A549 (cell line): ENCODE results near the gene LMAN2L. TPM values are rescaled to one million over a fixed set of nuclear protein-coding genes. Genes with fewer than 3 reads are reported as not detected.

Source experiments
- ATAC-seq, 2 experiments: fragments of 200-7000 bp in 1 of 2; fragments of >200 bp in 1 of 2; cut with Nextera tagmentation in 1 of 2; cut with Tn5 transposase in 1 of 2; 3 replicates each; pipeline versions ENCODE4 v1.8.0 to v1.9.1; 2018 to 2020; ENCODE audit warnings: mild to moderate bottlenecking in 1 of 2, moderate library complexity in 1 of 2
- CTCF ChIA-PET: fragments of 300-600 bp; sonication (Branson Sonifier 250); formaldehyde crosslinking; extraction: SDS; loops from one replicate; lab custom pipeline; 2021; ENCODE audit warnings: antibody characterized with exemption, inconsistent platforms; lab: Yijun Ruan, JAX
- POLR2A ChIA-PET: fragments of 350-600 bp; formaldehyde crosslinking; extraction: SDS; loops from one replicate; lab custom pipeline; 2021; ENCODE audit warnings: antibody characterized with exemption, inconsistent platforms; lab: Yijun Ruan, JAX
- DNase-seq, 2 experiments: peaks; one replicate each; pipeline versions ENCODE4 v3.0.0 to v3.0.0-alpha.2; 2011 to 2016; ENCODE audit warnings: low read depth in 1 of 2, low spot score in 1 of 2
- FAIRE-seq: peaks from 2 replicates; lab custom pipeline; 2011; peaks lifted over from hg19 to GRCh38; lab: Jason Lieb, UNC
- H3K27ac ChIP-seq, 2 experiments: fragments of >200 bp; sonication (Bioruptor Twin); formaldehyde crosslinking; 3 replicates each; pipeline ENCODE4 v1.5.1; 2016 to 2017
- H3K4me1 ChIP-seq: fragments of >200 bp; sonication (Bioruptor Twin); formaldehyde crosslinking; 3 replicates; pipeline ENCODE4 v1.6.1; 2016
- H3K4me2 ChIP-seq: fragments of >200 bp; sonication (Bioruptor Twin); formaldehyde crosslinking; 3 replicates; pipeline ENCODE4 v1.6.1; 2016
- H3K4me3 ChIP-seq: fragments of >200 bp; sonication (Bioruptor Twin); formaldehyde crosslinking; 3 replicates; pipeline ENCODE4 v1.5.1; 2016
- H3K9me3 ChIP-seq: fragments of >200 bp; sonication (Bioruptor Twin); formaldehyde crosslinking; 3 replicates; pipeline ENCODE4 v1.6.1; 2016
- ATOH8 ChIP-seq: fragments of 250-450 bp; sonication (Bioruptor Pico); IDR thresholded peaks from 2 replicates; pipeline ENCODE4 v1.5.0; 2020; ENCODE audit warnings: low read depth, mild to moderate bottlenecking, moderate library complexity
- CBX8 ChIP-seq: fragments of 200-600 bp; sonication (generic); IDR thresholded peaks from 2 replicates; pipeline ENCODE4 v1.6.1; 2016
- EHF ChIP-seq: fragments of 250-450 bp; sonication (Bioruptor Pico); IDR thresholded peaks from 2 replicates; pipeline ENCODE4 v1.5.0; 2020; ENCODE audit warnings: mild to moderate bottlenecking
- EHMT2 ChIP-seq: fragments of 200-600 bp; sonication (generic); IDR thresholded peaks from 2 replicates; pipeline ENCODE4 v1.6.1; 2016; ENCODE audit warnings: antibody characterized with exemption, low read depth, mild to moderate bottlenecking, moderate library complexity
- EP300 ChIP-seq, 2 experiments: fragments of >200 bp; sonication (Bioruptor Twin); formaldehyde crosslinking; IDR thresholded peaks; 2 replicates in 1 of 2; 3 replicates in 1 of 2; pipeline ENCODE4 v1.6.1; 2016 to 2017
- FOXS1 ChIP-seq: fragments of 250-450 bp; sonication (Bioruptor Pico); IDR thresholded peaks from 2 replicates; pipeline ENCODE4 v1.5.0; 2020; ENCODE audit warnings: mild to moderate bottlenecking, moderate library complexity
- GATA3 ChIP-seq: IDR thresholded peaks from 2 replicates; pipeline ENCODE4 v1.6.1; 2012; ENCODE audit warnings: borderline replicate concordance
- HES2 ChIP-seq: fragments of >200 bp; sonication (Bioruptor Twin); formaldehyde crosslinking; IDR thresholded peaks from 2 replicates; pipeline ENCODE4 v1.6.1; 2016
- HEYL ChIP-seq: fragments of 250-450 bp; sonication (Bioruptor Pico); IDR thresholded peaks from 2 replicates; pipeline ENCODE4 v1.8.0; 2021; ENCODE audit warnings: mild to moderate bottlenecking, moderate library complexity
- HOXB13 ChIP-seq: fragments of 250-450 bp; sonication (Bioruptor Pico); IDR thresholded peaks from 2 replicates; pipeline ENCODE4 v1.5.0; 2020; ENCODE audit warnings: low read depth, mild to moderate bottlenecking, moderate library complexity
- HOXB5 ChIP-seq: fragments of 250-450 bp; sonication (Bioruptor Pico); IDR thresholded peaks from 2 replicates; pipeline ENCODE4 v1.5.0; 2020; ENCODE audit warnings: mild to moderate bottlenecking, moderate library complexity
- JUNB ChIP-seq: fragments of >200 bp; sonication (Bioruptor Twin); formaldehyde crosslinking; IDR thresholded peaks from 2 replicates; pipeline ENCODE4 v1.6.1; 2016
- NPAS2 ChIP-seq: fragments of 250-450 bp; sonication (Bioruptor Pico); IDR thresholded peaks from 2 replicates; pipeline ENCODE4 v1.8.0; 2022; ENCODE audit warnings: mild to moderate bottlenecking, moderate library complexity, borderline replicate concordance
- NR3C1 ChIP-seq: fragments of >200 bp; sonication (Bioruptor Twin); formaldehyde crosslinking; IDR thresholded peaks from 3 replicates; pipeline ENCODE4 v1.6.1; 2017
- PHF8 ChIP-seq: fragments of 200-600 bp; sonication (generic); IDR thresholded peaks from 2 replicates; pipeline ENCODE4 v1.6.1; 2016; ENCODE audit warnings: low read depth, mild to moderate bottlenecking, antibody characterized with exemption, moderate library complexity, borderline replicate concordance
- POLR2A ChIP-seq: IDR thresholded peaks from 2 replicates; pipeline ENCODE4 v1.6.1; 2012; ENCODE audit warnings: mild to moderate bottlenecking, low read length
- RAD21 ChIP-seq, 2 experiments: fragments of >200 bp in 1 of 2; sonication (Bioruptor Twin) in 1 of 2; formaldehyde crosslinking in 1 of 2; IDR thresholded peaks in 1 of 2; conservative IDR thresholded peaks in 1 of 2; 2 replicates in 1 of 2; 3 replicates in 1 of 2; pipeline ENCODE4 v1.6.1; 2012 to 2018; ENCODE audit warnings: inconsistent platforms in 1 of 2
- RARB ChIP-seq: fragments of 250-450 bp; sonication (Bioruptor Pico); IDR thresholded peaks from 2 replicates; pipeline ENCODE4 v1.8.0; 2021; ENCODE audit warnings: mild to moderate bottlenecking, moderate library complexity
- RNF2 ChIP-seq: fragments of 200-600 bp; sonication (generic); IDR thresholded peaks from 2 replicates; pipeline ENCODE4 v1.6.1; 2016; ENCODE audit warnings: low read depth, mild to moderate bottlenecking, antibody characterized with exemption, moderate library complexity, borderline replicate concordance
- WGBS: methylation state at CpG from one replicate; pipeline ENCODE4 v1.1.6; 2017; ENCODE audit errors: missing lambda C conversion rate; 5-methylcytosine and 5-hydroxymethylcytosine counted together
- polyA plus RNA-seq, 4 experiments: library from polyadenylated mRNA; depleted of rRNA in 3 of 4; stranded (reverse); fragments of >200 nt; fragmentation: RNase III in 1 of 4; extraction: RNeasy Plus Mini Kit Qiagen cat#74134 plus additional on column Dnase treatment in 1 of 4; gene quantifications; 2 replicates in 3 of 4; 3 replicates in 1 of 4; pipeline ENCODE4 v1.2.3, GENCODE V29; 2011 to 2017
- TF ChIP-seq, protein P1 (sequence below): IDR thresholded peaks from 2 replicates; pipeline ENCODE4 v1.6.1; 2012
- TF ChIP-seq, protein P2 (sequence below): fragments of >200 bp; sonication (Bioruptor Twin); formaldehyde crosslinking; IDR thresholded peaks from 3 replicates; pipeline ENCODE4 v1.5.1; 2016
- TF ChIP-seq, protein P3 (sequence below): IDR thresholded peaks from 2 replicates; pipeline ENCODE4 v1.6.1; 2012; ENCODE audit warnings: low read depth, borderline replicate concordance

The LMAN2L gene
- polyA plus RNA-seq, 2 of the 4 experiments (the other 2 are of a cell fraction): 24.3 to 28.0 TPM

- FAIRE-seq (no peak), DNase-seq (peak in 1 of 2 experiments; percentile 57)
These were observed 23.8 kb upstream of the LMAN2L start for GRCh38 chr2:96763511-96764252.

DNA sequence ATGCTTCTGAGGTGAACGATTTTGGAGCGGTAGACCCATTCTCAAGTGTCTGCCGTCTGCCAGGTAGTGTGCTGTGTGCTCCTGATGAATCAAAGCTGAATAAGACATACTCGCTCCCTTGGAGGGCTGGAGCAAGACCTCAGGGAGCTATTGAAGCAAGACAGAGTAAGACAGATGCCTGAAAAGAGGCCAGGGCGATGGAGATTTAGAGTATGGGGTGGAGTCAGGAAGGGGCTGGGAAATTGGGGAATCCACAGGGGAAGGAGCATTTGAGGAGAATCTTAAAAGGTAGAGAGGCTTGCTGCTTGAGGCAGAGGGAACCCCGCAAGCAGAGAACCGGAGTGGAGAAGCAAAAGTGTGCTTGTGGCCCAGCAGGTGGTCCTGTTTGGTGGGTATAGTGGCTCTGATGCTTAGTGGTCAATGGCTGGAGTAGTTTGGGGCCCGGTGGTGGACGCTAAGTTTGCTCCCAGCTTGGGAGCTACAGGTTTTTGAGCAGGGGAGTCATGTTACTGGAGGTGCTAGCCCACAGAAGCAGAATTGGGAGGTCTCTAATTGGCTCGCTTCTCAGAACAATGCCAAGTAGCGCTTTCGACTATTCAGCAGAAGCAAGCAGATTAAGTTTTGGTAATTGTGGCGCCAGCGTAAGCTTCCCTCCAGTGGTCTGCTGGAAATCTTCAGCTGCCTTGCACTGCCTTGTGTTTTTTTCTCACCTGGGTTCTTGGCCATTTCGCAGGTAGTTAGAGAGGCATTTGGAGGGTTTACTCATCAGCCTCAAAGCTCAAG, 22.9 kb upstream of the LMAN2L start:
- no peak for ATAC-seq
- ChIA-PET CTCF (interaction anchor here (0.5 to 13.2 kb wide), 21 partner anchors 11 to 246 kb away, joined by 3 to 186 read pairs (median 6); partner anchors contain the start of genes CNNM3 and KANSL3), POLR2A (interaction anchor here (1.7 kb wide), 1 partner anchor 125 kb away, joined by 4 read pairs; the partner anchor contains the start of gene KANSL3)
- no peak for DNase-seq
- Histone ChIP-seq H3K27ac (peak overlapping the region; percentile 29 to 36; a peak in 1 of 6 replicates), H3K9me3 (no peaks in the 10 kb centered on the region), H3K4me1 (peaks cover 38% of the 10 kb centered on the region), H3K4me2 (peak overlapping the region; percentile 75), H3K4me3 (peak overlapping the region; percentile 18; the same call in 2 of the 3 replicates)
- 81% methylated on average over 15 of the region's 15 CpGs for WGBS
- TF ChIP-seq NPAS2 (no peak), EHMT2 (no peak), HOXB13 (CRISPR knock-in tag) (no peak), POLR2A (no peak), FOXS1 (no peak), EP300 (IDR thresholded peaks at IDR 0.05) (no peak), HES2 (no peak), RARB (CRISPR knock-in tag) (no peak), EHF (CRISPR knock-in tag) (no peak), GATA3 (no peak), RNF2 (no peak), ATOH8 (CRISPR knock-in tag) (no peak), RAD21 (conservative IDR thresholded peaks at IDR 0.05 in 1 of 2, IDR thresholded peaks at IDR 0.05 in 1 of 2) (no peak), JUNB (no peak), CBX8 (no peak), NR3C1 (no peak), HEYL (CRISPR knock-in tag) (no peak), PHF8 (no peak)
- TF ChIP-seq, protein P1, sequence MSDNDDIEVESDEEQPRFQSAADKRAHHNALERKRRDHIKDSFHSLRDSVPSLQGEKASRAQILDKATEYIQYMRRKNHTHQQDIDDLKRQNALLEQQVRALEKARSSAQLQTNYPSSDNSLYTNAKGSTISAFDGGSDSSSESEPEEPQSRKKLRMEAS: no peak
- TF ChIP-seq, protein P2, sequence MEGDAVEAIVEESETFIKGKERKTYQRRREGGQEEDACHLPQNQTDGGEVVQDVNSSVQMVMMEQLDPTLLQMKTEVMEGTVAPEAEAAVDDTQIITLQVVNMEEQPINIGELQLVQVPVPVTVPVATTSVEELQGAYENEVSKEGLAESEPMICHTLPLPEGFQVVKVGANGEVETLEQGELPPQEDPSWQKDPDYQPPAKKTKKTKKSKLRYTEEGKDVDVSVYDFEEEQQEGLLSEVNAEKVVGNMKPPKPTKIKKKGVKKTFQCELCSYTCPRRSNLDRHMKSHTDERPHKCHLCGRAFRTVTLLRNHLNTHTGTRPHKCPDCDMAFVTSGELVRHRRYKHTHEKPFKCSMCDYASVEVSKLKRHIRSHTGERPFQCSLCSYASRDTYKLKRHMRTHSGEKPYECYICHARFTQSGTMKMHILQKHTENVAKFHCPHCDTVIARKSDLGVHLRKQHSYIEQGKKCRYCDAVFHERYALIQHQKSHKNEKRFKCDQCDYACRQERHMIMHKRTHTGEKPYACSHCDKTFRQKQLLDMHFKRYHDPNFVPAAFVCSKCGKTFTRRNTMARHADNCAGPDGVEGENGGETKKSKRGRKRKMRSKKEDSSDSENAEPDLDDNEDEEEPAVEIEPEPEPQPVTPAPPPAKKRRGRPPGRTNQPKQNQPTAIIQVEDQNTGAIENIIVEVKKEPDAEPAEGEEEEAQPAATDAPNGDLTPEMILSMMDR: no peak
- no peak for FAIRE-seq

More at GRCh38 chr2:96763511-96764252, 23.8 kb upstream of the LMAN2L start:
- WGBS: 73% methylated on average over 5 of the region's 7 CpGs
- Histone ChIP-seq H3K4me2 (peak overlapping the region; percentile 75), H3K9me3 (no peaks in the 10 kb centered on the region), H3K27ac (peak overlapping the region; percentile 29 to 63; a peak in 5 of 6 replicates), H3K4me3 (peak overlapping the region; percentile 18; the same call in 1 of the 3 replicates)
- POLR2A ChIA-PET: interaction anchor here (1.7 kb wide), 1 partner anchor 126 kb away, joined by 4 read pairs; the partner anchor contains the start of gene KANSL3
- peak in 1 of 2 experiments; percentile 49; a peak in 3 of 6 replicates for ATAC-seq
- TF ChIP-seq EHF (CRISPR knock-in tag) (no peak), HOXB5 (CRISPR knock-in tag) (no peak), RAD21 (conservative IDR thresholded peaks at IDR 0.05 in 1 of 2, IDR thresholded peaks at IDR 0.05 in 1 of 2) (0 out of 5 replicates have a peak, but pooled peaks of 1 of the 2 experiments have one; percentile 12)
- TF ChIP-seq, protein P3, sequence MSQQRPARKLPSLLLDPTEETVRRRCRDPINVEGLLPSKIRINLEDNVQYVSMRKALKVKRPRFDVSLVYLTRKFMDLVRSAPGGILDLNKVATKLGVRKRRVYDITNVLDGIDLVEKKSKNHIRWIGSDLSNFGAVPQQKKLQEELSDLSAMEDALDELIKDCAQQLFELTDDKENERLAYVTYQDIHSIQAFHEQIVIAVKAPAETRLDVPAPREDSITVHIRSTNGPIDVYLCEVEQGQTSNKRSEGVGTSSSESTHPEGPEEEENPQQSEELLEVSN: no peak
- TF ChIP-seq, protein P2: peak; percentile 33
- TF ChIP-seq, all 56 proteins: peak for 2
- peaks cover 38% of the 10 kb centered on the region for H3K4me1 ChIP-seq
- CTCF ChIA-PET: interaction anchor here (0.5 to 13.2 kb wide), 20 partner anchors 10 to 246 kb away, joined by 3 to 186 read pairs (median 6); partner anchors contain the start of gene CNNM3
